Middle frontal gyrus (tissue), 1 donor: ENCODE measurements around the gene PAMR1.
"Not testable (repeated sequence)": the region's sequence is repeated elsewhere in the genome, so short reads cannot be mapped to it uniquely, and the experiment has no call there.

Source experiments
- DNase-seq: peaks from one replicate; pipeline ENCODE4 v3.0.0-alpha.2; 2015; ENCODE audit warnings: low spot score; ENCODE audit errors: extremely low spot score

The PAMR1 gene

DNA sequence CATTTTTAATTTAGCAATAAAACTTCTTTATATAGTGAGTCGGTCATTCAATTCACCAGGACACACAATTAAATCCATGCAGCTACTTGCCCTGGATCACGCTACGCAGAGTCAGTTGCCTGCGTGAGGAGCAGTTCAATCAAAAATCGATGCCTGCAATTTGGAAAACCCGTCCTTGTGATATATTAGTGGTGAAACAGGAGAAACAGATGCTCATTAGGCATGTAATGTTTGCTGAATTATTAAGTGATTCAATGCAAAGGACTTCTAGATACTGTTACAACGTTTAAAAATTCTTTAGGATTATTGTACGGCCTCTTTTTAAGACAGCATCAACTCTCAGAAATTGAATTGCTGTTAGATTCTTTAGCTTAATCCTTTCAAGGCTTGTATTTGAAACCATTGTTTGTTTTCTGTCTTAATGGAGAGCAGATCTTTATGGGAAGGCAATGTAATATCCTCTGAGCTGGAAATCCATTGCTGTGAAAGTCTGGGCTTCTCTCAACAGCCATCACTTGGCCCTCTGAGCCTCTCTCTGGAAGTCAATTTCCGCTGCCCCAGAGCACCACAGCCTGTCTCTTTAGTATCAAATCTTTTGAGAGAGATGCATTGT is 20.1 kb upstream of the PAMR1 start:
- no peak for DNase-seq

DNA sequence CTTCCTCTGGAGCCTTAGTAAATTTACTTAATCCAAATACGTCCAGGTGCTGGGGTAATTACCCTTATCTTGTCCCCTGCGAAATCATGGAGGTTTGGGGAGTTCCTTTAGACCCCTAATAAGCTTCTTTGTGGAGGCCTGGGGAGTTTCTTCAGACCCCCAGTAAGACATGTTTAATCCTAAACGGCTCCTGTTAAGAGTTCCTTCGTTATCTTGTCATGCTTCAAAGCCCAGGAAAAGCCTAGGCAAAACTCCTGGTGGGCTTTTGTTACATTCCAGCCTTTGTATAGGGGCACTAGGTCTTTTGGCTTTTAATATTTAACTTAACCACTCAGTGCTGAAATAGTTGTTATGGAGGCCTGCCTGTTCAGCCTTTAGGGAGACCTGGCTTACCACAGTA is 18.1 kb upstream of the PAMR1 start:
- DNase-seq: no peak

DNA sequence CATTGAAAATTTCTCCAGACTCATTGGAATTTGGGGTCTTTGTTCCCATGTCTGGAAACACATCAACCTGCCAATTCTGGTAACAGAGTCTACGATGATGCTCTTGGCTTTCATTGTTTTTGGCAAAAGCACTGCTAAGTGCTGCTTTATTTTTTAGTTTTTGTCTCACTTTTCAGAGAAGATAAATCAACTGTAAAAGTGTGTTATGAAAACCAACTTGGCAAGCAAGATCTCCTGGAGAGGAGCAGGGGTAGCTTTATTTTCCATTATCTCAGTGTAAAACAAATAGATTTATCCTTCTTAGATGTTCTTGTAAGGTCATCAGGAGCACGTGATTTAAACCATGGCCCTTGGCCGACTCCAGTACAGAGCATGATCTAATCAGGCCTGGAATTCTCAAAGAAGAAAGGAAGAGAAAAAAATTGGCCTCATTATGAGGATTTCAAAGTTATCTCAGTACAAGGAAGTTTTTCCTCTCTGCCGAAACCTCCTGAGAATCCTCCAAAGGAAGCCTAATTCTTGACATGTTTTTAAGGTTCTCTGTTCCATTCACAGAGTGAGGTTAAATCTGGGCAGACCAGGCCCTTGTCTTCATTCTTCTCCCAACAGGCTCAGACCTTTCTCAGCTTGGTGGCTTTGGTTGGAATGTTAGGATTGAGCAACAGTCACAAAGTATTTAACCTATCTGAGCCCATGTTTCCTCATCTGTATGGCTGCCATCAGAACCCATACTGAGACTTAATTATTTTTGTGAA is 16.4 kb upstream of the PAMR1 start:
- DNase-seq: no peak

DNA sequence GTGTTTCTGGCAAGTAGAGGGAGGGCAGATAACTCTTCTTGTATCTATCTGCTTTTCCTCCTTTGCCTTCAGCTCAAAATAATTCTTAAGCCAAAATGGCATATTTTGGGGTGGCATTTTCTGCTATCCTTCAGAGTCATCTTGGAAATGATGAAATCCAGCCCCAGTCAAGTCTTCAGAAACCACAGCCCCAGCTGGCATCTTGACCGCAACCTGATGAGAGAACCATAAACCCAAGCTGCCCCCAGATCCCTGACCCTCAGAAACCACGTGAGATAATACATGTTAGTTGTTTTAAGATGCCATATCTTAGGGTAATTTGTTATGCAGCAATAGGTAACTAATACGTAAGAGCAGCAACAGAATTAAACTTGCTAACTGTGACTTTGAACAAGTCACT is 15.1 kb upstream of the PAMR1 start:
- DNase-seq: no peak

DNA sequence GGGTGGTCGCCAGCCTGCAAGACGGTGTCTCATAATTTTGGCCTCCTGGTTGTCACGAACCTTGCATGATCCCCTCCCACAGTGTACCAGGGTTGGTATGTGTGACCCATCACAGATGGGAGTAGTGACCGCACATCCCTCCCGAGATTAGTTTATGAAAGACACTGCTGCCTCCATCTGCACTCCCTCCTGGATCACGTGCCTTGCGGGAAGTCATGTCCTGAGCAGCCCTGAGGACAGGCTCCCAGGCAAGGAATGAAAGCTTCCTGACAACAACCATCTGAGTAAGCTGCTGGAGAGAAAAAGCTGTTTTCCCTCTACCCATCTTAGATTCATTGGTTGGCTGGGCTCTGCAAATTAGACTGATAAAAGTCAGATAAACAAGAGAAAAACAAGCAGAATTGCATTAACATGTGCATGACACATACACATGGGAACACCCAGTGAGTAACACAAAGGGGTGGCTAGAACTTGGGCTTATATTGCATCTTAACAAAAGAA is 14.4 kb upstream of the PAMR1 start:
- DNase-seq: no peak

DNA sequence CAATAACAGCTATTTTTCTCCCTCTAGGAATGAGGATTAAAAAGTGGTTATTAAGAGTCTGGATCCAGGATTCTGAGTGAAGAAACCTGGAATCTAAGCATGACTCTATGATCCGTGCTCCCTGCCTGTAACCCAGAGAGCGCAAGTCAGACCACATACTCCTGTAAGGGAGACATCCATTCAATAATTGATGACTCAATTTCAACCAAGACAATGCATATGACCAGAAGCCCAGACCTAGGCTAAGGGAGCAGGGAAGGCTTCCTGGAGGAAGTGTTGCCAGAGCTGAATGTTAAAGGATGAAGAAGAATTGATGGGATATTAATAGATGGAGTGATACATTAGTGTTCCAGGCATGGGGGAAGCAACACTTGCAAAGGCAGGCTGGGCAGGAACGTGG is 13.8 kb upstream of the PAMR1 start:
- DNase-seq: no peak

DNA sequence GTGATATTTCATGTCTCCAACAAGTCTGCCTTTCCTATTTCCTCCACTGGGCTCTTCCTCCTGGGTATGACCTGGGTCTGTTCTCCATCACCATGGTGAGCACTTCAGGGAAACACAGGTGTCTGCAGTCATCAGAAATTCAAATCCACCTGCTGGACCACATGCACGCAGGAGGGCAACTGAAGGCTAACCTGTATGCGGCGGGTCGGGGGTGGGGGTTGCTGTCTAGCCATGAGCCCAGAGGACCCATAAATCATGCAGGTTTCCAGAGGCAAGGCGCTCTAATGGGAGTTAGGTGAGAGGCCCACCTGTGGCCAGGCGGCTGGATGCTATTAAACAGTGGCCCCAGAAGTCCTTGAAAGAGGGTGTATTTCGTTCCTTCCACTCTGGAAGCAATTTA is 11.1 kb upstream of the PAMR1 start:
- DNase-seq: no peak

DNA sequence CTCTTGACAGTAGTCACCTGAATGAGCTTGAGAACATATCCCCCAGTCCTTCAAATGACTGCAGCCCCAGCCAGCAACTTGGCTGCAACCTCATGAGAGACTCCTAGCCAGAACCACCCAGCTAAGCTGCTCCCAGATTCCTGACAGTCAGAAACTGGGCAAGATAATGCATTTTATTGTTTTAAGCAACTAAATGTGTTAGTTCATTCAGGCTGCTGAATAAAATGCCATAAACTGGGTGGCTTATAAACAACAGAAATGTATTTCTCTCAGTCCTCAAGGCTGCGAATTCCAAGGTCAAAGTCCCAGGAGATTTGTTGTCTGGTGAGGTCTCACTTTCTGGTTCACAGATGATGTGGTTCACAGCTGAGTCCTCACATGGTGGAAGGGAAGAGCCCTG is 5.8 kb upstream of the PAMR1 start:
- no peak for DNase-seq

DNA sequence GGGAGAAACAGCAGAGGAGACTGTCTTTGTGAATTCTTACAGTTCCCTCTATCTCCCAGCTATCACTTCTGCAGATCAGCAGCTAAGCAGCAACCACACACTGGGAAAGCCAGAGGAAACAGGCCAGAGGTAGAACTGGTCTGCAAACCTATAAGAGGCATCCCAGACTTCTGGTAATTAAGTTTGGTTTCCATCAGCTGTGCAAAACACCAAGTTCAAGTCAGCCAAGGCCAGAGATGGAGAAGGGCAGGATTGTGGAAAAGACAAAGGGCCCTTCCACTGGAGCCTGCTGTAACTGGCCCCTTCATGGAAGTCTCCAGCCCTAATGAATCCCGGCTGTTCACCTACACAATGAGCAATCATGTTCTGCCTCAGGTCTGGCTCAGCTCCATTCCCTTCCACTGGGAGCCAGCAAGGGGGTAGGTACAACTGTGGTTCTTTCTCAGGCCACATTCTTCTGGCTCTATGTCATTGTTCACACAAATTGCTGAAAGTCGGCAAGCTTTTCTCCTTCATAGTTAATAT is 4.6 kb upstream of the PAMR1 start:
- DNase-seq: no peak

DNA sequence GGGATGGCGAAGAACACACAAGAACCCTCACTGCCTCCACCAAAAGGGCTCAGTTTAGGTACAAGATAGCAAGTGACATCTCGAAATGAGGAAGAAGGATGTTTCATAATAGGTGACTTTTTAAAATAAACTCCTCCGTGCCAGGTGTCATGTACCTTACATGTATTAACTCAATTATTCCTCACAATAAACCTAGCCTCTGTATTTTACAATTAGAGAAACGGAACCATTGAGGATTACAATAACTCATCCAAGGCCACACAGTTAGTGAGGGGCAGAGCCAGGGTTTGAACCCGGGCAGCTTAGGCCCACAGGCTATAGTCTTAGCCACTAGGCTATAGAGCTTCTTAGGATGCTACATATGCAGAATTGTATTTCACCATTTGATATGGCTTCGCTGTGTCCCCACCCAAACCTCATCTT is 965 bp upstream of the PAMR1 start:
- no peak for DNase-seq

DNA sequence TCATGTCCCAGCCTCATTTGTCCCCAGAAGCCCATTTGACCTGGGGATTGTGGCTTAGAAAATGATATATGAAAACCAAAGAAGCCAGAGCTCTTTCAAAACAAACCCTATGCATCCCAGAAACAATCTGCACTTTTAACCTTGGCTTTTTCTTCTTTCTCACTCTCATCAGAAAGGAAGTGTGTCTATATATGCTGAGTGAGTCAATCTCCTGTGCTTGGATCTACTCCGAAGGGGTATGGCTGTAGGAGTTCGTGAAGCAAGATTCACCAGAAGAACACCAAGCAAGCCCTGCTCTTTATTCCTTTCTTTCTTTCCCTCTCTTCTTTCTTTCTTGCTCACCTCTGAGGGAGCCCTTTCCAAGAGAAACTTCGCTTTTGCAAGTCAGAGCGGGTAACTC is 636 bp downstream of the PAMR1 start:
- no peak for DNase-seq

DNA sequence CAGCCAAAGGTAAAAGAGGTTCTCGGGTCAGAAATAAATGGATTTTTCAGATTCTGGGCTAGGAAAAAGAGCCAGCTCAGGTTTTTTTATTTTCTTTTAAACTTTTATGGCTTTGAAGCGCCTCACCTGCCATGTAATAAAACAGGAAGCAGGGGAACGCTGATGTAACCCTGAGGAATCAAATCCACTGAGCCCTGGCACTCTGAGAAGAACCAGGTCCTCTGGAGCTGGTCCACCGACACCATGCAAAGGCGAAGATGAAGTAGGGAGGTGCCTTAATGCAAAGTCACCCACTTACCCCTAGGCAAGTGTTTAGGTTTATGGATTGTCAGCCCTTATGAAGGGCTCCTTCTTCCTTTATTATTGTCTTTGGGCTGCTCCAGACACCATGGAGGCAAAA is 1.6 kb downstream of the PAMR1 start:
- no peak for DNase-seq

DNA sequence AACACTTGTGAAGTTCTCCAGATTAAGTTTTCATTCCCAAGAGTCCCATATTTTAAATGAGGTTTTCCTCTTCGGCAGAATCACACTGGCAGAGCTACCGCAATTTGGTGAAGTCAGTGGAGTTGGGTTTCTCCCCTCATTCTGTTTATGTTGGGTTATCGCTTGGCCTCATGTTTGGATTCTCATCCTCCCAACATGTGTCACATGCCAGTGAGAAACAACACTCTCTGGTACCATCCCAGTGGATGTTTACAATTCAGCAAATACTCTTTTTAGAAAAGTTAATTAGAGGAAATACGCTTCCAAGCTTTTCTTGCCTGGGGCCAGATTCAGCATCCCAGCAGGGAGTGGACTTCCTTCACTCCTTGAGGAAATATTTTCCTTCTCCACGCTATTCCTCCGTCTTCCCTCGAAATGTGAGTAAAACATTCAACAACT is 2.1 kb downstream of the PAMR1 start:
- no peak for DNase-seq

DNA sequence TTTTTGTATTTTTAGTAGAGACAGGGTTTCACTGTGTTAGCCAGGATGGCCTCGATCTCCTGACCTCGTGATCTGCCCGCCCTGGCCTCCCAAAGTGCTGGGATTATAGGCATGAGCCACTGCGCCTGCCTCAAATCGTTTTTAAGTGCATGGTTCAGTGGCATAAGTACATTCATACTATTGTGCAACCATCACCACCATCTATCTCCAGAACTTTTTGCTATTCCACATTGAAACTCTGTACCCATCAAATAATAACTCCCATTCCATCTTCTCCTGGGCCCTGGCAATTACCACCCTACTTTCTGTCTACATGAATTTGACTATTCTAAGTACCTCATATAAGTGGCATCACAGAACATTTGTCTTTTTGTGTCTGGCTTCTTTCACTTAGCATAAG is 3.3 kb downstream of the PAMR1 start:
- not testable (repeated sequence) for DNase-seq

DNA sequence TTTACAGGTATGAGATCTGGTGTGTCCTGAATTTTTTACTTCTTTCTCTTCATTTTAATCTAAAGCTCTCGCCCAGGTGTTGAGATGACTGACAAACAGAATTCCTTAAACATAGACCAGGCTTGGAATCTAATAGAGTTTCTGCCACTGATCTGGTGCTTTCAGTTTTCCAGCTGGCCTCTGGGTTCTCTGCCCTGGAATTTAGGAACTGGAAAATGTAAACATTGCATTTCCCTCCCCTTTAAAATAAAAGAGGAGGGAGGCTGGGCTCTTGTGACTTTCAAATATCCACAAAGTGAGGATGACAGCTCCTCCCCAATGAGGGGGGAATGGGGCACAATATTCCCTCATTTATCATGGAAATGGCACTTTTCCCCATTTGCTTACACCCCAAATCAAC is 5.0 kb downstream of the PAMR1 start:
- DNase-seq: no peak

DNA sequence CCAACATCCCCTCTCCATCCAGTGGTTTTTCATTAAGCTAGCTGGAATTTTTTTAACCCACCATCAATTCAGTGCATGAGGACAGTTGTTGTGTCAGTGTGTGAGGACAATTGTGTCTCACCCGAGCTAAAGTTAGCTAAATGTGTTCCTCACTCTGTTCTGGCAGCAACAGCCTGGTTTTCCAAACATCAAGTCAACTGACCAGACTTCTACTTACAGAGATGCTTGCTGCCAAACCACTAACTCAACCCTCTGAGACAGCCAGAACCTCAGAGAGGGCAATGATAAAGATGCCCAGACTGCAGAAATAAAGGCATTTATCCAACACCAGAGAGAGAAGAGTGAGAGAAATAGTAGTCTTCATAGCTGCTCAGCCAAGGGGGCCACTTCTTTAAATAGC is 6.7 kb downstream of the PAMR1 start:
- DNase-seq: no peak

DNA sequence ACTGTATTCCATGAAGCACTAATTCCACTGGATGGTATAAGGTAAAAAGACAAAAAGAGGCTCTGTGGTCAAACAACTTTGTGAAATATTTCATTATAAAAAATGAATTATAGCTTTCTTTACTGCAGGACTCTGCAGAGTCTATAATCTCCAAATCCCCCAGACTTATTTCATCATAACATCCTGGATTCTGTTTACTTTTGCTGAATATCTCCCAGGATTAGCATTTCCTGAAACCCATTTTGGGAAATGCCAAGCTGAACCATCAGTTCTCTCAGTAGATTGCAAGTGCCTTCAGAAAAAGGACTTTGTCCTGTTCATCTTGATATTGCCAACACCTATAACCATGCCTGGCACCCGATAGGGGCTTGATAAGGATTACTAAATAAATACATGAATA is 7.9 kb downstream of the PAMR1 start:
- no peak for DNase-seq

DNA sequence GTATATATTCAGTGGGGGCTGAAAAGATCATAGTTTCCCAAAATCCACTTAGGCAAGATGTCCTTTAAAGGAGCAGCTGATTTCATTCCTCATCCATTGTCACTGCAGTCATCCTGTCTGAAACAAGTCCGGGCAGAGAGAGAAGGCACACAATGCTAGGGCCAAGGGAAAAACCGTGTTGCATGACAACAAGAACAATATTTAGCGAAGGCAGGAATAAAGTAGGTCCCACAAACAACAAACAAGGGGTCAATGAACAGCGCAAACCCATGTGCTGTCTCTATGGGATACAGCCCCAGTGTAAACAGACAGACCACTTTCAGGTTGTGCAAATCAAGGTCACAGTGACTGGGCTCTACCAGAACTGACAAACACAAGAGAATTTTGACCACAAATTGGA is 9.0 kb downstream of the PAMR1 start:
- no peak for DNase-seq

DNA sequence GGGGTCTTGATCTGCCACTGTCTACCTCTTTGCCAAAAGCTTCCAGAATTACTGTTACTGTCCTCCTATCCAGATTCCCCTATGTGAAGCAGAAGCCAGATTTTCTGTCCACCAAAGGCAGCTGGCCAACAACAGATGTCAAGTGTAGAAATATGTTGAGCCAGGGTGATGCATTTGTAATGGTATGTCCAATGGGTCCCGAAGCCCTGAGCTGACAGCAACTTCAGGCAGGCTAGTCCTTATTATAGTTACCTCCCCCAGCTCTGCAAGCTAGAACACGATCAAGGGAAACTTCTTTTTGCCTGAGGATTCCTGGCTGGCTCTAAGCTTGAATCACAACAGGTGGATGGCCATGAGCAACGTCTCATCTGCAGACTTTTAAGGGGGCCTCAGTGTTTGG is 10.2 kb downstream of the PAMR1 start:
- no peak for DNase-seq

DNA sequence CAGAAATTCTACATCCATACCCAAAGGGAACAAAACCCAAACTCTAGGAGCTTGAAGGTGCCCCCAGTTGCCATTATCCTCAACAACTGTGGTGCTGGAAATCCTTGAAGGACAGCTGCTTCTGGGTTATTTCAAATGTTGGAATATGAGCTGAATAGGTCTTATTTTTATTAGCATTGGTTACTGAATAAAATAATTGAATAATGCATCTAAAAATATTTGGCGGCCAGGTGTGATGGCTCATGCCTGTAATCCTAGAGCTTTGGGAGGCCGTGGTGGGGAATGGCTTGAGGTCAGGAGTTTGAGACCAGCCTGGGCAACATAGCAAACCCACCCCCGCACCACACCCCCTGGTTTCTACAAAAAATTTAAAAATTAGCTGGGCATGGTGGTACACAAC is 10.9 kb downstream of the PAMR1 start:
- no peak for DNase-seq

DNA sequence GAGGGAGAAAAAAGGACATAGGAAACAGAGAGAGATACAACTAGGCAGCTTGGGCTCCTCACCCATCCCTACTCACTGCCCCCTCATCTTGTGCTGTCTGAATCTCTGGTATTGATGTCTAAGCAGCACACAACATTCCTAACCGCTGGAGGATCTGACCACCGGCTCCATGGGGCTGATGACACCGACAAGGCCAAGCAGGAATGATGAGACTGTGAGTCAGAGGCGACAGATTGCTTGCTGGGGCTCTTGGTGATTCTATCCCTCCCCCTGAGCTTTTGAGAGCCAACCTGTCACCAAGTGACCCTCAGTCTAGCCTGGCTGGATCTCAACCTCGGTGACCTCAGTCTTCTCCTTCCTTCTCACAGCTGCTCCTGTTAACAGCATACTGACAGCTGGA is 13.8 kb downstream of the PAMR1 start:
- no peak for DNase-seq

DNA sequence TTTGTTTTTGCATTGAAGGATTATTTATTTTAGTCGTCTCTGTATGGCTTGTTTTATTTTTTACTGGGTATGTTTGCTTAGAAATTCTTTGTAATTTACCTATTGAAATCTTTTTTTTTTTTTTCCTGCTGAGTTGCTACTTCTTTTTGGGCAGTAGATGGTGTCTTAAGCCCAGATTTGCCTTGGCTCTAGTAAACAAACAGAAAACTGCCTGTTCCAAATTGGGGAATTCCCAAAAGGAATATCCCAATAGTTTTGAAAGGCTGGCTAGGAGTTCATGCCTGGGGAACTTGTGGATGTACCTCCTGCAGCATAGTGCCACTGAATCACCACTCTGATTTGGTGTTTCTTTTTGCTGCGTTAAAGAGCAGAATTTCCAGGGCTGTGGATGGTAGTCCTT is 17.7 kb downstream of the PAMR1 start:
- DNase-seq: no peak

DNA sequence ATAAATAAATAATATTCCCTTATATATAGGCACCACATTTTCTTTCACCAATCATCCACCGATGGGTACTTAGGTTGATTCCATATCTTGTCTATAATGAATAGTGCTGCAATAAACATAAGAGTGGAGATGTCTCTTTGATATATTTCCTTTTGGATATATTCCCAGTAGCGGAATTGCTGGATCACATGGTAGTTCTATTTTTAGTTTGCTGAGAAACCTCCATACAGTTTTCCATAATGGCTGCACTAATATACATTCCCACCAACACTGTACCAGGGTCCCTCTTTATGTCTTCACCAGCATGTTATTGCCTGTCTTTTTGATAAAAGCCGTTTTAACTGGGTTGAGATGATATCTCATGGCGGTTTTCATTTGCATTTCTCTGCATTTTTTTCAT is 23.6 kb downstream of the PAMR1 start:
- DNase-seq: no peak
